Astrocyte (in vitro differentiated cells and primary cell): ENCODE data around the gene ADAMTS20. TPM values are rescaled to one million over a fixed set of nuclear protein-coding genes. Genes with fewer than 3 reads are reported as not detected.

ENCODE experiments used
- DNase-seq: peaks from one replicate; pipeline ENCODE4 v3.0.0-alpha.2; 2010; ENCODE audit warnings: low read depth
- FAIRE-seq: peaks from 2 replicates; lab custom pipeline; 2011; peaks lifted over from hg19 to GRCh38; lab: Jason Lieb, UNC
- H2AFZ ChIP-seq: 2 replicates; pipeline ENCODE4 v1.6.0; 2012; ENCODE audit warnings: low read depth, low read length, inconsistent platforms
- H3K27ac ChIP-seq: 2 replicates; pipeline ENCODE4 v1.5.1; 2011; ENCODE audit warnings: low read depth, low read length, inconsistent platforms
- H3K27me3 ChIP-seq: 2 replicates; pipeline ENCODE4 v1.6.0; 2011; ENCODE audit warnings: low read length, inconsistent platforms; ENCODE audit not compliant: insufficient read depth
- H3K36me3 ChIP-seq: 2 replicates; pipeline ENCODE4 v1.5.1; 2011; ENCODE audit warnings: low read length, inconsistent platforms; ENCODE audit not compliant: insufficient read depth
- H3K4me1 ChIP-seq: 2 replicates; pipeline ENCODE4 v1.5.1; 2011; ENCODE audit warnings: low read length, inconsistent platforms; ENCODE audit not compliant: insufficient read depth
- H3K4me2 ChIP-seq: 2 replicates; pipeline ENCODE4 v1.6.0; 2012; ENCODE audit warnings: low read length, inconsistent platforms
- H3K4me3 ChIP-seq: 2 replicates; pipeline ENCODE4 v1.5.1; 2011; ENCODE audit warnings: low read depth, mild to moderate bottlenecking, low read length, inconsistent platforms; ENCODE audit not compliant: insufficient read depth
- H3K79me2 ChIP-seq: 2 replicates; pipeline ENCODE4 v1.6.0; 2012; ENCODE audit warnings: mild to moderate bottlenecking, low read length, inconsistent platforms; ENCODE audit not compliant: insufficient read depth
- H3K9ac ChIP-seq: 2 replicates; pipeline ENCODE4 v1.6.0; 2012; ENCODE audit warnings: mild to moderate bottlenecking, low read length, inconsistent platforms
- H3K9me3 ChIP-seq: 2 replicates; pipeline ENCODE4 v1.5.1; 2012; ENCODE audit warnings: low read depth, mild to moderate bottlenecking, low read length, inconsistent platforms; ENCODE audit not compliant: insufficient read depth
- H4K20me1 ChIP-seq: 2 replicates; pipeline ENCODE4 v1.6.0; 2012; ENCODE audit warnings: low read length, inconsistent platforms; ENCODE audit not compliant: insufficient read depth
- H3K27ac Mint-ChIP-seq: one replicate; pipeline ENCODE4 v1.8.0; 2021; ENCODE audit warnings: mild to moderate bottlenecking, mixed read lengths; ENCODE audit not compliant: unreplicated experiment
- H3K27me3 Mint-ChIP-seq: one replicate; pipeline ENCODE4 v1.8.0; 2021; ENCODE audit warnings: low read depth, mixed read lengths; ENCODE audit not compliant: unreplicated experiment
- H3K36me3 Mint-ChIP-seq: one replicate; pipeline ENCODE4 v1.8.0; 2021; ENCODE audit warnings: low read depth, mixed read lengths; ENCODE audit not compliant: unreplicated experiment
- H3K4me1 Mint-ChIP-seq: one replicate; pipeline ENCODE4 v1.8.0; 2021; ENCODE audit warnings: low read depth, mixed read lengths; ENCODE audit not compliant: unreplicated experiment
- H3K4me3 Mint-ChIP-seq: one replicate; pipeline ENCODE4 v1.8.0; 2021; ENCODE audit warnings: mild to moderate bottlenecking, moderate library complexity, mixed read lengths; ENCODE audit not compliant: unreplicated experiment
- H3K9me3 Mint-ChIP-seq: one replicate; pipeline ENCODE4 v1.8.0; 2021; ENCODE audit warnings: mild to moderate bottlenecking, mixed read lengths; ENCODE audit not compliant: unreplicated experiment
- CTCF ChIP-seq: IDR thresholded peaks from 2 replicates; pipeline ENCODE4 v1.5.1; 2011; ENCODE audit warnings: low read depth, mild to moderate bottlenecking, inconsistent platforms, low read length, moderate library complexity; ENCODE audit not compliant: insufficient read depth
- EZH2 ChIP-seq: IDR thresholded peaks from 2 replicates; pipeline ENCODE4 v1.6.1; 2012; ENCODE audit warnings: mild to moderate bottlenecking, low read length, inconsistent platforms; ENCODE audit not compliant: insufficient read depth
- total RNA-seq: library from RNA; stranded (reverse); gene quantifications from 2 replicates; pipeline ENCODE4 v1.2.1, GENCODE V29; 2021

ADAMTS20 gene
- total RNA-seq, 1 donor from 2014 or later: 0.66 TPM

- Mint-ChIP-seq H3K9me3 (peaks cover 1% of the 10 kb centered on the region), H3K4me1 (no peaks in the 10 kb centered on the region), H3K27ac (no peak overlapping the region), H3K27me3 (no peaks in the 10 kb centered on the region), H3K4me3 (no peak overlapping the region), H3K36me3 (no peaks in the 10 kb centered on the region)
- Histone ChIP-seq H3K4me2 (no peak overlapping the region), H3K27me3 (no peaks in the 10 kb centered on the region), H3K4me3 (no peak overlapping the region), H3K36me3 (no peaks in the 10 kb centered on the region), H2AFZ (no peak overlapping the region), H3K9ac (no peak overlapping the region), H3K79me2 (no peaks in the 10 kb centered on the region), H3K4me1 (no peaks in the 10 kb centered on the region), H3K9me3 (no peaks in the 10 kb centered on the region), H3K27ac (no peak overlapping the region), H4K20me1 (no peaks in the 10 kb centered on the region)
- no peak for FAIRE-seq
- no peak for DNase-seq
- TF ChIP-seq CTCF (no peak), EZH2 (no peak)
Measured at GRCh38 chr12:43381879-43382278, 170.1 kb downstream of the ADAMTS20 start.

GRCh38 chr12:43378448-43378847 lies 173.6 kb downstream of the ADAMTS20 start:
- FAIRE-seq: no peak
- H2AFZ ChIP-seq: no peak overlapping the region
- no peaks in the 10 kb centered on the region for H3K79me2 ChIP-seq
- H3K36me3 ChIP-seq: no peaks in the 10 kb centered on the region
- Mint-ChIP-seq H3K36me3 (no peaks in the 10 kb centered on the region), H3K27me3 (no peaks in the 10 kb centered on the region), H3K27ac (no peak overlapping the region), H3K4me1 (no peaks in the 10 kb centered on the region), H3K4me3 (no peak overlapping the region), H3K9me3 (peaks cover 1% of the 10 kb centered on the region)
- no peak for DNase-seq
- no peak overlapping the region for H3K27ac ChIP-seq
- H3K9me3 ChIP-seq: no peaks in the 10 kb centered on the region
- H4K20me1 ChIP-seq: no peaks in the 10 kb centered on the region
- TF ChIP-seq CTCF: no peak
- no peak for TF ChIP-seq EZH2
- no peaks in the 10 kb centered on the region for H3K4me1 ChIP-seq
- no peak overlapping the region for H3K4me3 ChIP-seq
- H3K9ac ChIP-seq: no peak overlapping the region
- H3K27me3 ChIP-seq: no peaks in the 10 kb centered on the region
- H3K4me2 ChIP-seq: no peak overlapping the region

GRCh38 chr12:43370263-43370662 lies 181.7 kb downstream of the ADAMTS20 start:
- Histone ChIP-seq H4K20me1 (no peaks in the 10 kb centered on the region), H3K9ac (no peak overlapping the region), H3K36me3 (no peaks in the 10 kb centered on the region), H2AFZ (no peak overlapping the region), H3K4me1 (no peaks in the 10 kb centered on the region), H3K27me3 (no peaks in the 10 kb centered on the region), H3K9me3 (no peaks in the 10 kb centered on the region), H3K4me2 (no peak overlapping the region), H3K79me2 (no peaks in the 10 kb centered on the region), H3K27ac (no peak overlapping the region), H3K4me3 (no peak overlapping the region)
- peak; percentile 59 for DNase-seq
- H3K27ac Mint-ChIP-seq: no peak overlapping the region
- no peak overlapping the region for H3K4me3 Mint-ChIP-seq
- TF ChIP-seq CTCF (no peak), EZH2 (no peak)
- H3K4me1 Mint-ChIP-seq: no peaks in the 10 kb centered on the region
- FAIRE-seq: no peak
- no peaks in the 10 kb centered on the region for H3K36me3 Mint-ChIP-seq
- no peaks in the 10 kb centered on the region for H3K27me3 Mint-ChIP-seq
- H3K9me3 Mint-ChIP-seq: no peaks in the 10 kb centered on the region
